OCI-M2 (cell line): Measurements from ENCODE around the gene MS4A6A.
"Not testable (repeated sequence)": the region's sequence is repeated elsewhere in the genome, so short reads cannot be mapped to it uniquely, and the experiment has no call there.

Experiments used
- DNase-seq: peaks from one replicate; lab custom pipeline; 2025; ENCODE audit not compliant: unreplicated experiment; lab: John Stamatoyannopoulos, UW

Gene MS4A6A, protein sequence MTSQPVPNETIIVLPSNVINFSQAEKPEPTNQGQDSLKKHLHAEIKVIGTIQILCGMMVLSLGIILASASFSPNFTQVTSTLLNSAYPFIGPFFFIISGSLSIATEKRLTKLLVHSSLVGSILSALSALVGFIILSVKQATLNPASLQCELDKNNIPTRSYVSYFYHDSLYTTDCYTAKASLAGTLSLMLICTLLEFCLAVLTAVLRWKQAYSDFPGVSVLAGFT

DNA sequence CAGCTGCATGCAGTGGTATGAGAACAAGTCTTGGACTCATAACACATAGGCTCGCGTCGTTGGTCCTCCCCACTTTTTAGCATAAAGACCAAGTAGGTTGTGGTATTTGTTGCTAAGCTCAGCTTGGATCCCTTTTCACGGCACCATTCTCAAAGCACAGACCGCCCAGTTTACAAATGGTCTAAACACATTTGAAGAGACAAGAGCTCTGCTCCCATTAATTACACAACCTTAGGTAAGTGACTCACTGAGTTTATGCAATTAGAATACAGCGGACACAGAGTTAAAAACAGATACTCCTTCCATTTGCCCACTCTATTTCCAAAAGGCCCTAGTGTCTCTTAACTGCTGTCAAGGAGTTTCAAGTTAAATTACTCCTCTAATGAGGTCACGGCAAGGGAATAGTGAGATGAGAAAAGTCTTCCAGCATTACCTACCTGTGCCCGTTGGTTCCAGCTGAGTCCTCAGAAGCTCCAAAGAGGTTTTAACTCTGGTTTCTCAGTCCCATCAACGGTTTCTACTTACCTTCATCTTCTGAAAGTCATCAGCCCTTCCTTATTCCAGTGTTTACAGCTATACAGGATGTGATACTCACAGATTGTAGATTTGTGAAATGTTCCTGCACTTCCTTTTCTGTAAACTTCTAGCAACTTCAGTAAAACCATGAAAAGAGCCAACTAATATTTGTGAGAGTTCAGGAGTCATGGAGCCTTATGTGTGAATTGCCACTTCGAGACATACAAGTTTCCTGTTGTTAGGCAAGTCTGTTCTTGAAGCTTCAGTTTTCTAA, at the start of gene MS4A6A:
MS4A6A (minus strand) TSS at position 543 of the 790 bp plus-strand sequence. CDS start 1,356 bp downstream, outside the sequence.
- DNase-seq, result no peak

DNA sequence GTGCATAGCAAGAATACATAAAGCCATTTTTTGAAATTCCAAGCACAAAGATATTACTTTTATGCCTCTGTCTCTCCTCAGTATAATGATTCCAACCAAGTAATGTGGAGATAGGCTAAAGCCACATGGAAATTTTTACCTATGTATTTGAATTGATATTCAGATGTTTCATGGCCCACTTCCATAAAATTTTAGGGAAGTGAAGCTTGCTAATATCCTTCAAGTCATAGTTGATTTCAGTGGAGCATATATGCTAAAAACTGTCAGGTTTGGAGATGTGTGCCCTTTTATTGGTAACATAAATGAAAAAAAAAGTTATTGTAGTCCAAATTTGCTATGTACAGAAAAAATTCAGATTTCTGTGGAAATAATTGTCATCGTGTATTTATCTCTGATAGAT, 47.8 kb upstream of the MS4A6A start:
- DNase-seq, result no peak

DNA sequence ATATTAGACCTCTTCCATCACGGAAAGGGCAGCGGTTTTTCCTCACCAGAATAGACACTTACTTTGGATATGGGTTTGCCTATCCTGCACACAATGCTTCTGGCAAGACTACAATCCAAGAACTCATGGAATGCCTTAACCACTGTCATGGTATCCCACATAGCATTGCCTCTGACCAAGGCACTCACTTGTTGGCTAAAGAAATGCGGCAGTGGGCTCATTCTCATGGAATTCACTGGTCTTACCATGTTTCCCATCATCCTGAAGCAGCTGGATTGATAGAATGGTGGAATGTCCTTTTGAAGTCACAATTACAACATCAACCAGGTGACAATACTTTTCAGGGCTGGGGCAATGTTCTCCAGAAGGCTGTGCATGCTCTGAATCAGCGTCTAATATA, 39.3 kb upstream of the MS4A6A start:
- DNase-seq, result no peak

DNA sequence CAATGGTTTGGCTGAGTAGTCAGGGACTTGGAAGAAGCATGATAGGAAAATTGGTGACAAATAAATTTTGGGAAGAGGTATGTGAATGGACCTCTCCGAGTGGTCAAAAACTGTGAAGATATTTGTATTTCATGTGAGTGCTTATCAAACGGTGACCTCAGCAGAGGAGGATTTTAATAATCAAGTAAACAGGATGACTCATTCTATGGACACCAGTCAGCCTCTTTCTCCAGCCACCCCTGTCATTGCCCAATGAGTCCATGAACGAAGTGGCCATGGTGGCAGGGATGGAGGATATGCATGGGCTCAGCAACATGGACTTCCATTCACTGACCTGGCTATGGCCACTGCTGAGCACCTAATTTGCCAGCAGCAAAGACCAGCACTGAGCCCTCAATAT, 38.8 kb upstream of the MS4A6A start:
- DNase-seq, result no peak

DNA sequence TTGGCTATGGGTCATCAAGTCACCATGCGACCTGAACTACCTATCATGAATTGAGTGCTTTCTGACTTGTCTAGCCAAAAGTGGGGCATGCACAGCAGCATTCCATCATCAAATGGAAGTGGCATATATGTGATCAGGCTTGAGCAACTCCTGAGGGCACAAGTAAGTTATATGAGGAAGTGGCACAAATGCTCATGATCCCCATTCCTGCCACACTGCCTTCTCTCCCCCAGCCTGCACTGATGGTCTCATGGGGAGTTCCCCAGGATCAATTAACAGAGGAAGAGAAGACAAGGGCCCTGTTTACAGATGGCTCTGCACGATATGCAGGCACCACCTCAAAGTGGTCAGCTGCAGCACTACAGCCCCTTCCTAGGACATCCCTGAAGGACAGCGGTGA, 38.3 kb upstream of the MS4A6A start:
- DNase-seq, result no peak

DNA sequence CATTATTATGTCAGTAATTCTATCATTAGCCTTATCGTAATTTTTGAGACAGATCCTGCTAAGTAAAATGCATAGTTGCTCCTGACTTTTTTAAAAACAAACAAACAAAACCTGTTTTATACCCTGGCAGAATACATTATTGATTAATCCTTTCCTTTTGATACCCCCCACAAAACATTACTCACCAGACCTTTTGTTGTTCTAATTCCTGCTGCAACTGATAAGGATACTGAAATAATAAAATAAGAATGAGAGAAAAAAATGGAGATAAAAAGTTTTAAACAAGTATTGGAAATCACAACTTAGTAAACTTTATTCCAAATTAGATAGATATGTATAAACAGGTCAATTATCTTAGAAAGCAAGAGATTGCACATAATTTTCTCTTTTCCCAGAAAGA, 31.5 kb upstream of the MS4A6A start:
- no peak for DNase-seq

DNA sequence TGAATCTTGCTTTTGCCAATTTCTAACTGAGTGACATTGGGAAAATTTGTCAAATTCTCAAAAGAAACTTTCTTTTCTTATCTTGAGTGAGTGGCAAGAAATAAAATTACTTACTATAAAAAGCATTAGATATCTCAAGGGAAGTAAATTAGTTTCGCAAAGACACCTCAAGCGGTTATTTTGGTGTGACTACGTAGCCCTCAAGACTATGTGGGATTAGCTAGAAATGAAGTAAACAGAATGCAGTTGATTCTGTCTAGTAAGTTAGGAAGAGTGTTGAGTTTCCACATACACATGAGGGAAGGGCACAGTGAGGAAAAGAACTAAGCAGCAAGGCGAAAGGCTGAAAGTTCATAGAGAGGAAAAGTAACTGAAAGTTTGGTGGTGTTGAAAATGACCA, 28.3 kb upstream of the MS4A6A start:
- DNase-seq, result no peak

DNA sequence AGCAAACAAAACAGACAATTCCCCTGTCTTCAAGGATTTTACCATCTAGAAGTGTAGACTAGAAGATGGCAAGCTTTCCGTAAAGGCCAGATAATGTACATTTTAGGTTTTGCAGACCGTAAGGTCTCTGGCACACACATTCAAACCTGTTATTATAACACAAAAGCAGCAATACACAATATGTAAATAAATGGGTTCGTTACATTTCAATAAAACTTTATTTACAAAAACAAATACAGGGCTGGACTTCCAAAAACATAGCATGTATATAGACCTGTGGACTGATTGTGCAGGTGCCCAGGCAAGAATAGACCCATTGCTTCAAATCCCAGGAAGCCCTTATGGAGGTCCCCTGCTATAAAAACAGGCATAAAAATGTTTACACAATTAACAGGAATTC, 27.1 kb upstream of the MS4A6A start:
- DNase-seq, result no peak

DNA sequence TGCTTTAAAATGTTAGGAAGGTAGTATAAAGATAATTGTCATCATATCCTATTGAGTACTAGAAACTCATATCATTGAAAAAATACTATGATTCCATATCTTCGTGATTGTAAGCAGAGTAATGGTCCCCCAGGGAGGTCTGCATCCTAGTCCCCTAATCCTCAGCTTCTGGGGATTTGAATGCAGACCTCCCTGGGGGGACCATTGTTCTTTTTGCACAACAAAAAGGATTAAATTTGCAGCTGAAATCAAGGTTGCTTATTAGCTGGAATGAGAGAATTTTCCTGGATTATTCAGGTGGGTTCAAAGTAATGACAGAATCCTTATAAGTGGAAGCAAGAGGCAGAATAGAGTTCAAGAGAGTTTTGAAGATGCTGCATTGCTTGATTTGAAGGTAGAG, 26.1 kb upstream of the MS4A6A start:
- DNase-seq, result no peak

DNA sequence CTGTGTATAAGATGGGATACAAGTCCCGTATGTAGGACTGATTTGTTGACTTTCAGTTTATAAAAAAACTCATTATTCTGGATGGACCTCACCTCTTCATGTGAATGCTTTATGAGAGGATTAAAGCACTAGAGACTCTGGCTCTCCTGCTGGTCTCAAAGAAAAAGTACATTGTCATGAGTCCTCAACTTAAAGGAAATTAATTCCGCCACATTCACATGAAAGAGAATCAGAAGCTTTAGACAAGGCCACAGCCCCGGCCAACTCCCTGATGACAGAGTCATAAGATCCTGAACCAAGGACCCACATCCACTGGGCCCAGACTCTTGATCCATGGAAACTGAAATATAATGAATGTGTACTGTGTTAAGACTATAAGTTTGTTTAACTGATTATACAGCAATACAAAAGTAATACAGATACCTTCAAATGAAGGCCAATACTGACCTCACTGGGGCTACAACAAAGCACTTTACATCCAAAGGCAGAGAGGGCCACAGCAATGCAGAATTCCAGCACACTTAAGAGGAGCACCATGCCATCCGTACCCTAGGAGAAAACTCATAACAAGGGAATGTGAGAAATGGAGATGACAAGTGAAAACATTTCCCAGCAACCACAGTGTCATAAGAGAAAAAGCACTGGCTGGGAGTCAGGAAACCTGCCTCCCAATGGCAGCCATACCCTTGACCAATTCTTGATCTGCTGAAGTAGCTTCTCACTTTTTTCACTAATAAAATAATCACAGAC, 25.4 kb upstream of the MS4A6A start:
- DNase-seq, result no peak

DNA sequence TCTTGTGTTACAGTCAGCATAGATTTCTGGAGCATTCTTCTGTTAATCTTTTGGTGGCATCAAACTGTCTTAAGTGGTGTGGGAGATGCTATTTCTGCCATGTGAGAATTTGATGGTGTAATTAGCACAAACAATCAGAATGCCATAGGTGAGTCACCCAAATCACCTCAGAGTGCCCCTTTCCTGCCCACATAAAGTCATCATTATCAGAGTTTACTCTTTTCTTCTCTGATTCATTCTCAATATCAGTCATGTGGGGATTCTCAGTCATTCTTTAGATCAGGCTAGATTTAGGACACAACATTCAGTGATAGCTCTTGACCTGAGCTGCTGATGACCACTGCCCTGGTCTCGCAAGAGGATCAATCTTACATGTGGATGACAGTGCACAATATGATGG, 23.7 kb upstream of the MS4A6A start:
- no peak for DNase-seq

DNA sequence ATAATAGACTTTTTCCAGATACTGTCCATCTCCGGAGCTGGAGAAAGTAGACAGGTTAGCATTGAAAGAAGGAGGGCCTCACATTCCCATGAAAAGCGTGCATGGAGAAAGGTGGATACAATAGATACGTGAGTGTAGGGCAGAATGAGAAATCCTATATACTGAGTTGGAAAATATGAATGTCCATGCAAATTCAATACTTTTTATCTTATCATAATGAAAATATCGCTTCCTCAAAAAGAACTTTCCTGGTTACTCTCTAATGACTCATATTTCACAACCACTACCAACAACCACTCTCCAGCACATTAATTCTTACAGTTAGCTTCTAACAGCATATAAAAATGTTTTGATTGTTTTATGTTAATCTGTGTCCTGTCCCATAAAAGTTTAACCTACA, 22.0 kb upstream of the MS4A6A start:
- no peak for DNase-seq

DNA sequence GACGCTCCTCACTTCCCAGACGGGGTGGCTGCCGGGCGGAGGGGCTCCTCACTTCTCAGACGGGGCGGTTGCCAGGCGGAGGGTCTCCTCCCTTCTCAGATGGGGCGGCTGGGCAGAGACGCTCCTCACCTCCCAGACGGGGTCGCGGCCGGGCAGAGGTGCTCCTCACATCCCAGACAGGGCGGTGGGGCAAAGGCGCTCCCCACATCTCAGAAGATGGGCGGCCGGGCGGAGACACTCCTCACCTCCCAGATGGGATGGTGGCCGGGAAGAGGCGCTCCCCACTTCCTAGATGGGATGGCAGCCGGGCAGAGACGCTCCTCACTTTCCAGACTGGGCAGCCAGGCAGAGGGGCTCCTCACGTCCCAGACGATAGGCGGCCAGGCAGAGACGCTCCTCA, 18.5 kb upstream of the MS4A6A start:
- DNase-seq, result not testable (repeated sequence)

DNA sequence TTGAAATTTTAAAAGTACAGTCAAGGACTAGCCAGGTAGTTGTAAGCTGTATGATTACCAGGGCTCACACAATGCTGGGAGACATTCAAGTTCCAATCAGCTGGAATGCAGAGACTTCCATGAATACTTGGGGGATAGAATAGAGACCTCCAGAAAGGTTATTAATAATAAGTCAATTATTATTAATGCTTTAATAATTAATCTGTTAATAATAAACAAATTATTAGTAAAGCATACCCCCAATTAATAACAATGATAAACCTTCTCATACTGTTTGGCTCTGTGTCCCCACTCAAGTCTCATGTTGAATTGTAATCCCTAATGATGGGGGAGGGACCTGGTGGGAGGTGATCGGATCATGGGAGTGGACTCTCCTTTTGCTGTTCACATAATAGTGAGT, 14.6 kb upstream of the MS4A6A start:
- DNase-seq, result no peak

DNA sequence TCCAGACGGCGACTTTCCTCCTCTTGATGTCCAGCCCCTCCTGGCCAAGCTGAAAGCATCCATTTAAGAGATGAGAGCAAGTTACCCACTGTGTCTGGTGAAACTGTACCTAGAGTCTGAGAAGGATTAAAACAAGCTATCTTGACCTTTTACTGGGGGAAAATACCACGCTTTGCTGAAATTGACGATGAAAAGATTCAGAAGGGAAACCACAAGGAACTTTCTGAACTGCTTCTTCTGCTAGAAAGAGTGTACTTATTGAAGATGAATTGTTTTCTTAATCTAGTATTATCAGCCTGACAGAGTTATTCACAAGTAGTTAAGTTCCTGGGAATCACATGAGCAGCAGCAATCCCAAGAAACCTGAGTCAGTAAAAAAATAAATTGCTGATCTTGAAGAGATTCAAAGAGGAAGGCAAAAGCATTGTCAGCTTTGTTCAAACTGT, 13.1 kb upstream of the MS4A6A start:
- no peak for DNase-seq

DNA sequence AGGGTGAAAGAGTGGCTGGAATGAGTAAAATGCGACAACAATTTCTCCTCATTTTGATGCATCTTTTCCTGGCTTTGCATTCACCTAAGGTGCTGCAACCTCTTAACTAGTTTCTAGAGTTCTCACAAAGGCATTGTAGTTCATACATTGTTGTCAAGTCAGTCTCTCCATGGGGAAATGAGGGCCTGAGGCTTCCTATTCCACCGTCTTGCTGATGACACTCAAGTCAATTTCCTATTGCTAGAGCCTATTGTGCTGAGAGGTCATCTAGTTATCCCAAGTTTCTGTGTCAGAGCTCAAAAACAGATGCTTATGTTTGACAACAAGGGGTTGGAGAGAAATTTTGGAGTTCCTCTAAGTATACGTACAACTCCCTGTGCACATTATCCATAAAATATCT, 11.6 kb upstream of the MS4A6A start:
- DNase-seq, result no peak

DNA sequence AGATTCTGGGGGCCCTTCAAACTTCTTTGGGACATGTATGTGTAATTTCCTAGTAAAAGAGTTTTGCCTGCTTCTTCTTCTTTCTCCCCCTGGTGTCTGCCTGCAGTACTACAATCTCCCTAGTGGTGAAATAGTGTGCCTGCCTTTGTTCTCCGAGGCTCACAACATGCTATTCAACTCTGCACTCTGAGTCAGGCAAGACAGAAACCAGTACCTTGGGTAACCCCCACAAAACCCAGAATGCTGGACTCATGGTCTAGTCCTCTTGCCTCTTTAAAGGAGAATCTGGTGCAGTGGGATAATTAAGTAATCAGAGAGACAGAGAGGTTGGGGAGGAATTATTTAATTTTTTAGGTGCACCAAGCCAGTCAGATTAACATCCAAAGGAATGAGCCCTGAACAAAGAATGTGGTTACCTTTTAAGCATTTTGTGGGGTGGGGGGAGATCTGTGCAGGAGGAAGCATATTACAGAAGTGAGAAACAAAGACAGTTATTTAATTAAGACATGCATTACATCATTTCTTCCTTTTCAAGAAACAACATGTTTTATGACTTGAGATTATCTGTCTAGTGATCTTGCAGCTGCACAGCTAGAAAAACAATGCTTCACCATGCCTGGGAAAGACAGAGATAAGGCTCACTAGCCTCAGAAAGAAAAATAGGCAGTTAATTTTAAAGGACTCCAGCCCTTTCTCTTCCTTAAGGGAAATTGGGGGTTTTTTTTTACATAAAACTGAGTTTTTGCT, 11.0 kb upstream of the MS4A6A start:
- no peak for DNase-seq

DNA sequence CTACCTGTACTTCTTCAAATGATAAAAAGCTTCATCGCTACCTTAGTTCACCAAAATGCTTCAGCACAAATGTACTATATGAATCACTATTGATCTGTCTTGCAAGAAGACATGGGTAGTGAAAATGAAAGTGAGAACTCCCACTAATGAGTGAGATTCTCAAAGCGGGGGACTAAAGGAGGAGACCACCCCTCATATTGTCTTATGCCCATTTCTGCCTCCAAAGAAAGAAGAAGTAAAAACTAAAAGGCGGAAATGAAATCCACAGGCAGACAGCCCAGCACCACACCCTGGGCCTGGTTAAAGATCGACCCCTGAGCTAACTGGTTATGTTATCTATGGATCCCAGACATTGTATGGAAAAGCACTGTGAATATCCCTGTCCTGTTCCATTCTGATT, 9.7 kb upstream of the MS4A6A start:
- not testable (repeated sequence) for DNase-seq

DNA sequence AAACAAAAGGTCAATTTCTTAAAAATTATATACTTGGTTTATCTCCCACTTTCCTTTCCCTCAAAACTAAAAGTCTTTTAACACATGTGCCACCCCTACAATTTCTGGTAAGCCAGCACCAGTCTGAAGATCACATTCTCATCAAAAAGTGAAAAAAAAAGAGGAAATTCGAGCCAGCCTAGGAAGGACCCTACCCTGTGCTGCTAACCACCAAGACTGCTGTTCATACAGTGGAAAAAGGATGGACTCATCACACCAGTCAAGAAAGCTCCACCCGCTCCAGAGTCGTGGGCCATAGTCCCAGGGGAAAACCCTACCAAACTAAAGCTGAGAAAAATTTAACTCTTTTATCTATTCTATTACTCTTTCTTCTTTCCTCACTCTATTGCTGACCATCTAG, 5.6 kb upstream of the MS4A6A start:
- not testable (repeated sequence) for DNase-seq

DNA sequence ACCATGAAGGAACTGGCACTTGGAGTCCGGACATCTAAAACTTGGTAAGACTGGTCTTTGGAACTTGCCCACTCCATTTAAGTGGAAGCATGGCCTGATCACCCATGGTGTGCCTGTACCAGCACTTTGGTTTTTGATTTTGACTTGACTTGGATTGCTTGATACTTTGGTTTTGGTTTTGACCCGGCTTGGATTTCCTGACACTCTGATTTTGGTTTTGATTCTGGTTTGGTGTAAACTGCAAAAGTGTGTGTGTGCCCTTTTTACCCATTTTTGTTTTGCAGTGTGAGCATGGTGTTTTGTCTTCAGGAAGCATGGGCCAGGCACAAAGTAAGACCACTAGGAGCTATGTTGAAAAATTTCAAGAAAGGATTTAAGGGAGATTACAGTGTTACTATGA, 3.2 kb upstream of the MS4A6A start:
- not testable (repeated sequence) for DNase-seq

DNA sequence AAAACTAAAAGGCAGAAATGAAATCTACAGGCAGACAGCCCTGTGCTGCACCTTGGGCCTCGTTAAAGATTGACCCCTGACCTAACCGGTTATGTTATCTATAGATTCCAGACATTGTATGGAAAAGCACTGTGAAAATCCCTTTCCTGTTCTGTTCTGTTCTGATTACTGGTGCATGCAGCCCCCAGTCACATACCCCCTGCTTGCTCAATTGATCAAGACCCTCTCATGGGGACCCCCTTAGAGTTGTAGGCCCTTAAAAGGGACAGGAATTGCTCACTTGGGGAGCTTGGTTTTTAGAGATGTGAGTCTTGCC, 2.6 kb upstream of the MS4A6A start:
- DNase-seq, result not testable (repeated sequence)
